ENCODE data around the gene LRRC74B. TPM values are rescaled to one million over a fixed set of nuclear protein-coding genes. Genes with fewer than 3 reads are reported as not detected.

The LRRC74B gene
- total and polyA plus RNA-seq, 2 of the 4 experiments (the other 2 are of a cell fraction) = not detected

- Histone ChIP-seq H3K79me1 (ENCODE audit: low read depth in 1 of 2, low read length in 2 of 2) (peaks cover 19 to 41% of the 10 kb centered on the region in 2 experiments), H3K14ac (replicated peaks; ENCODE audit: low read depth, low read length) (no peak overlapping the region), H4K8ac (ENCODE audit: low read depth in 2 of 2, low read length in 2 of 2) (0 out of 4 replicates have a peak overlapping the region, but pooled peaks of 1 of the 2 experiments have one; percentile 24), H4K91ac (ENCODE audit: insufficient read depth, low read depth, low read length) (no peak overlapping the region; the same call in 1 of the 2 replicates), H3K56ac (ENCODE audit: extremely low read depth, insufficient read depth, low read length) (no peak overlapping the region), H4K20me1 (ENCODE audit: insufficient read depth, low read length) (peaks cover 9% of the 10 kb centered on the region; the same call in 1 of the 2 replicates), H2BK120ac (ENCODE audit: low read depth, low read length) (no peak overlapping the region), H3K4me1 (ENCODE audit: control insufficient read depth, insufficient read depth, low read length) (peaks cover 15% of the 10 kb centered on the region), H3K18ac (ENCODE audit: low read depth, low read length) (no peak overlapping the region), H2AK9ac (replicated peaks; ENCODE audit: low read depth, low read length, poor library complexity) (peak overlapping the region; percentile 73), H3K4ac (ENCODE audit: low read depth, low read length) (no peak overlapping the region), H4K5ac (ENCODE audit: low read depth, low read length) (no peak overlapping the region), H3K9ac (ENCODE audit: low read depth, low read length) (no peak overlapping the region), H2BK15ac (ENCODE audit: low read depth, low read length) (no peak overlapping the region), H3K36me3 (ENCODE audit: control insufficient read depth, insufficient read depth, low read length) (peaks cover 13% of the 10 kb centered on the region; the same call in 1 of the 2 replicates), H2BK20ac (ENCODE audit: low read depth, low read length) (no peak overlapping the region), H2AFZ (replicated peaks; ENCODE audit: low read length, poor library complexity) (no peak overlapping the region), H3K23ac (ENCODE audit: low read depth, low read length) (no peak overlapping the region), H3K27me3 (ENCODE audit: control insufficient read depth, insufficient read depth, low read length) (no peaks in the 10 kb centered on the region), H3K9me3 (ENCODE audit: control insufficient read depth, insufficient read depth, low read length) (no peaks in the 10 kb centered on the region), H3K4me3 (ENCODE audit: insufficient read depth, low read depth, low read length) (no peak overlapping the region), H3K9me1 (ENCODE audit: insufficient read depth, low read length) (peaks cover 13% of the 10 kb centered on the region), H2AK5ac (ENCODE audit: low read depth, low read length) (peak overlapping the region; percentile 88; the same call in 1 of the 2 replicates), H3K27ac (ENCODE audit: insufficient read depth, low read length) (no peak overlapping the region), H3K4me2 (ENCODE audit: low read depth, low read length) (0 out of 2 replicates have a peak overlapping the region, but pooled peaks have one; percentile 19), H2BK5ac (ENCODE audit: low read depth, low read length, poor library complexity, severe bottlenecking) (no peak overlapping the region)
- in situ Hi-C loops (cut with MboI; ENCODE audit: low sequenced_read_pairs) (no loop called here), intact Hi-C loops (cut with micrococcal nuclease) (no loop called here), dilution Hi-C loops (cut with HindIII; ENCODE audit: low sequenced_read_pairs, unreplicated experiment) (no loop called here)
- POLR2A ChIA-PET (ENCODE audit: unreplicated experiment) = no interaction called here
- BruUV-seq (replicated peaks) = no TSS peak
- ATAC-seq (ENCODE audit: low read depth) = no peak
- no peak for DNase-seq
- CTCF ChIA-PET = no interaction called here
- no CpG with 5 or more reads among the region's 4 CpGs for whole genome bisulfite sequencing, 2 experiments (ENCODE audit: extremely low coverage in 2 of 2, insufficient read length in 1 of 2)
- TF ChIP-seq CEBPB (IDR thresholded peaks at IDR 0.05; ENCODE audit: low read depth, low read length) (no peak), FOS (IDR thresholded peaks at IDR 0.05; ENCODE audit: low read depth, low read length) (no peak), CTCF (conservative IDR thresholded peaks at IDR 0.05; ENCODE audit: low read depth, low read length) (no peak), MAZ (IDR thresholded peaks at IDR 0.05; ENCODE audit: borderline replicate concordance, low read depth, low read length) (no peak), RFX5 (IDR thresholded peaks at IDR 0.05; ENCODE audit: low read depth, low read length) (no peak), BHLHE40 (IDR thresholded peaks at IDR 0.05; ENCODE audit: low read depth, low read length) (no peak), USF2 (IDR thresholded peaks at IDR 0.05; ENCODE audit: low read depth, low read length) (no peak), ELK1 (IDR thresholded peaks at IDR 0.05; ENCODE audit: borderline replicate concordance, low read depth, low read length) (no peak), CHD1 (IDR thresholded peaks at IDR 0.05; ENCODE audit: low read depth, low read length) (no peak), SMC3 (IDR thresholded peaks at IDR 0.05; ENCODE audit: low read depth, low read length) (no peak), NFE2L2 (IDR thresholded peaks at IDR 0.05; ENCODE audit: low read depth, low read length) (no peak), MXI1 (IDR thresholded peaks at IDR 0.05; ENCODE audit: borderline replicate concordance, low read depth, low read length) (no peak), RAD21 (IDR thresholded peaks at IDR 0.05; ENCODE audit: low read length) (no peak), POLR2A (IDR thresholded peaks at IDR 0.05; ENCODE audit: low read depth, low read length) (no peak), MAFK (IDR thresholded peaks at IDR 0.05; ENCODE audit: low read depth, low read length) (no peak), RCOR1 (IDR thresholded peaks at IDR 0.05; ENCODE audit: insufficient replicate concordance, low read length) (no peak)
Observed at GRCh38 chr22:21003782-21004181, 42.0 kb upstream of the LRRC74B start.

Measured in IMR-90 (cell line).